ENCODE measurements around the gene PROK2. TPM values are rescaled to one million over a fixed set of nuclear protein-coding genes. Genes with fewer than 3 reads are reported as not detected.
A peak's percentile ranks its signal among the peaks of the same experiment; 100 is the strongest.

Gene PROK2
- total RNA-seq, 1 donor from 2014 or later, result not detected

GRCh38 chr3:71742621-71743020 is 42.3 kb downstream of the PROK2 start:
- no peak for DNase-seq (ENCODE audit: low spot score)

- DNase-seq (ENCODE audit: low spot score), result no peak
These were observed 50.1 kb downstream of the PROK2 start for GRCh38 chr3:71734881-71735280.

GRCh38 chr3:71733319-71733718 is 51.6 kb downstream of the PROK2 start:
- DNase-seq (ENCODE audit: low spot score), result no peak

- no peak for DNase-seq (ENCODE audit: low spot score)
These were observed 52.3 kb downstream of the PROK2 start for GRCh38 chr3:71732637-71733036.

- DNase-seq (ENCODE audit: low spot score), result no peak
These were observed 56.2 kb downstream of the PROK2 start for GRCh38 chr3:71728632-71729342.

GRCh38 chr3:71726146-71726545 is 58.8 kb downstream of the PROK2 start:
- DNase-seq (ENCODE audit: low spot score), result no peak

- DNase-seq (ENCODE audit: low spot score), result peak; percentile 22
These were observed 59.5 kb downstream of the PROK2 start, which contains the start of gene EIF4E3 for GRCh38 chr3:71725271-71725991. Gene EIF4E3 (minus strand): TSS chr3:71725402. CDS start chr3:71725367, 35 bp downstream.

GRCh38 chr3:71724584-71725270 is 60.2 kb downstream of the PROK2 start:
- DNase-seq (ENCODE audit: low spot score), result peak; percentile 14

GRCh38 chr3:71724171-71724453 is 60.8 kb downstream of the PROK2 start:
- no peak for DNase-seq (ENCODE audit: low spot score)

- DNase-seq (ENCODE audit: low spot score), result no peak
These were observed 61.3 kb downstream of the PROK2 start for GRCh38 chr3:71723452-71724170.

GRCh38 chr3:71722693-71723092 is 62.3 kb downstream of the PROK2 start:
- no peak for DNase-seq (ENCODE audit: low spot score)

Other genes starting within 250 kb of the PROK2 start
- gene FOXP1, start 201.4 kb downstream of the PROK2 start, total RNA-seq (ENCODE audit: insufficient read depth, low replicate concordance), result 148 TPM
- 6.7 TPM for gene EIF4E3, start 59.7 kb downstream of the PROK2 start, total RNA-seq (ENCODE audit: insufficient read depth, low replicate concordance)
- 1.2 TPM for gene GPR27, start 31.3 kb downstream of the PROK2 start, total RNA-seq (ENCODE audit: insufficient read depth, low replicate concordance)

Measured in umbilical cord (tissue), 2 donors.